ENCODE data around the gene CST7. TPM values are rescaled to one million over a fixed set of nuclear protein-coding genes. Genes with fewer than 3 reads are reported as not detected.

Gene CST7
- total RNA-seq, 2 donors from 2014 or later = 0.47 to 1.1 TPM

DNA sequence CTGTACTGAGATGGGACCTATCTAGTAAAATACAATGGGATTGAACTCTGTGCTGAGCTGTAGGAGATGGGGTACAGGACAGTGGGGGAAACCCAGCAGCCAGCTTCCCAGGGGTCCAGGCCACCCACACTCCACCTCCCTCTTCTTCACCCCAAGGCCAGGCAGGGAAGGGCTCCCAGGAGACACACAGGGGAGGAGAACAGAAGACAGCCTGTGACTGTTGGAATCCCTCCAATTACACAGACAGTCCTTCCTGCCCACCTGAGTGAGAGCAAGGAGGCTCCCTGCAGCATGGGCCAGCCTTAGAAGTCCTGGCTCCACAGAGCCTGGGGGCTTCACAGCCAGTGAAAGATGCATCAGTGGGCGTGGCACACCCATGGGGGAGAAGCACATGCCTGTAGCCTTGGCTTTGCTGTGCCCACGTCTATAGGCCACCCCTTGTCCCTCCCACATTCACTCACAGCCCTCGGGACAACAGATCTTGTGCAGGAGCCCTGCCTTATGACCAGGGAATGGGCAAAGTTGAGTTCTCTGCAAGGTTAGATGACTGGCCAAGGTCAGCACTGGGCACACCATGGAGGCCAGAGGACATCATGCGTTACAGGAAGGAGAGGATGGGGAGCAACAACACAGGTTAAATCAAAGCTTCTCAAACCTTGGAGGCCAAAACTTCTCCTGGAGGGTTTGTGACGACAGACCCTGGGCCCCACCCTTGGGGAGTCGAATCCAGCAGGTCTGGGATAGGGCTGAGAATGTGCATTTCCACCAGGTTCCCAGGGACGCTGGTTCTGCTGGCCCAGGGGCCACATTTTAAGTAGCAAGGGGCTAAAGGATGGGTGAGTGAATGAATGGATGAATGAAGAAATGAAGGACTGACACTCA lies 12.3 kb upstream of the CST7 start:
- no peaks in the 10 kb centered on the region for H3K36me3 ChIP-seq
- H3K27ac ChIP-seq = no peak overlapping the region
- no peak overlapping the region for H3K9ac ChIP-seq (ENCODE audit: low read depth in 2 of 2, low read length in 2 of 2)
- TF ChIP-seq, protein P1, sequence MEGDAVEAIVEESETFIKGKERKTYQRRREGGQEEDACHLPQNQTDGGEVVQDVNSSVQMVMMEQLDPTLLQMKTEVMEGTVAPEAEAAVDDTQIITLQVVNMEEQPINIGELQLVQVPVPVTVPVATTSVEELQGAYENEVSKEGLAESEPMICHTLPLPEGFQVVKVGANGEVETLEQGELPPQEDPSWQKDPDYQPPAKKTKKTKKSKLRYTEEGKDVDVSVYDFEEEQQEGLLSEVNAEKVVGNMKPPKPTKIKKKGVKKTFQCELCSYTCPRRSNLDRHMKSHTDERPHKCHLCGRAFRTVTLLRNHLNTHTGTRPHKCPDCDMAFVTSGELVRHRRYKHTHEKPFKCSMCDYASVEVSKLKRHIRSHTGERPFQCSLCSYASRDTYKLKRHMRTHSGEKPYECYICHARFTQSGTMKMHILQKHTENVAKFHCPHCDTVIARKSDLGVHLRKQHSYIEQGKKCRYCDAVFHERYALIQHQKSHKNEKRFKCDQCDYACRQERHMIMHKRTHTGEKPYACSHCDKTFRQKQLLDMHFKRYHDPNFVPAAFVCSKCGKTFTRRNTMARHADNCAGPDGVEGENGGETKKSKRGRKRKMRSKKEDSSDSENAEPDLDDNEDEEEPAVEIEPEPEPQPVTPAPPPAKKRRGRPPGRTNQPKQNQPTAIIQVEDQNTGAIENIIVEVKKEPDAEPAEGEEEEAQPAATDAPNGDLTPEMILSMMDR (IDR thresholded peaks at IDR 0.05) = no peak
- peak; percentile 12 for DNase-seq
- intact Hi-C loops (cut with DNase I) = no loop called here
- H3K27me3 ChIP-seq = no peaks in the 10 kb centered on the region
- no peaks in the 10 kb centered on the region for H3K4me1 ChIP-seq
- no peaks in the 10 kb centered on the region for H3K9me3 ChIP-seq
- H3K4me3 ChIP-seq = no peak overlapping the region

DNA sequence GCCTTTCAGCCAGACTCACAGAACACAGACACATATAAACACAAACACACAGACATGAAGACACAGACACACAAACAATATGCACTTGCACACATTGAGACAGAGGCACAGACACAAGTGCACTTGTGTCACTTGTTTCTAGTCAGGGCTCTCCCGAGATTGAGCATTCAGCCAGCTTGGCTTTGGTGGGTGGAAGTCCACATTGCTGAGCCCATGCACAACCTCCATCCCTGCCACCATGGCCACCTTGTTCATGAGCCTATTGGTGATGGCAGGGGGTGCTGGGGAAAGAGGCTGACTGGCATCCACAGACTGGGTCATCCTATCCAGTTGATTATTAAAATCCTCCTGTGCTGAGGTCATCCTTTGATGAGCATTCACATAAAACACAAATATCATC lies 11.5 kb upstream of the CST7 start:
- intact Hi-C loops (cut with DNase I) = no loop called here
- TF ChIP-seq, protein P1 (IDR thresholded peaks at IDR 0.05) = no peak
- H3K9ac ChIP-seq (ENCODE audit: low read depth in 2 of 2, low read length in 2 of 2) = no peak overlapping the region
- DNase-seq = peak; percentile 6
- H3K4me3 ChIP-seq = no peak overlapping the region
- H3K9me3 ChIP-seq = no peaks in the 10 kb centered on the region
- H3K4me1 ChIP-seq = no peaks in the 10 kb centered on the region
- no peak overlapping the region for H3K27ac ChIP-seq
- no peaks in the 10 kb centered on the region for H3K36me3 ChIP-seq
- H3K27me3 ChIP-seq = no peaks in the 10 kb centered on the region

- intact Hi-C loops (cut with DNase I) = no loop called here
- Histone ChIP-seq H3K4me3 (no peak overlapping the region), H3K4me1 (no peaks in the 10 kb centered on the region), H3K27ac (no peak overlapping the region), H3K27me3 (no peaks in the 10 kb centered on the region), H3K36me3 (no peaks in the 10 kb centered on the region), H3K9me3 (no peaks in the 10 kb centered on the region), H3K9ac (ENCODE audit: low read depth in 2 of 2, low read length in 2 of 2) (no peak overlapping the region)
- no peak for DNase-seq
- TF ChIP-seq, protein P1 (IDR thresholded peaks at IDR 0.05) = no peak
Observed at GRCh38 chr20:24938498-24938897, 10.6 kb upstream of the CST7 start.

DNA sequence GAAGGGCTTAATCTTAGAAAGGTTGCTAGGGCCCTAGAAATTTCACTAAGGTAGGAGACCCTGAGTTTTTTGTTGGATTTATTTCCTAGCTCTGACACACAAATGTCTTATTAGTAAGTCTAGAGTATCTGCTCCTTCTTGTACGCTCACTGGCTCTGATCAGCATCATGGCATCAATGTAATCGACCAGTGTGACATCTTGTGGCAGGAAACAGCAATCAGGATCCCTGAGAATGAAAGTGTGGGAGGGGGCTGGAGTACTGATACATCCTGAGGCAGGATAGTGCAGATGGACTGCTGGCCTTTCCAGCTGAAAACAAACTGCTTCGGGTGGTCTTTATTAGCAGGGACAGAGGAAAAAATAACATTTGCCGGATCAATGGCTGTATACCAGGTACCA lies 10.0 kb upstream of the CST7 start:
- no peaks in the 10 kb centered on the region for H3K9me3 ChIP-seq
- no peaks in the 10 kb centered on the region for H3K27me3 ChIP-seq
- DNase-seq = no peak
- TF ChIP-seq, protein P1 (IDR thresholded peaks at IDR 0.05) = no peak
- H3K27ac ChIP-seq = no peak overlapping the region
- H3K36me3 ChIP-seq = no peaks in the 10 kb centered on the region
- intact Hi-C loops (cut with DNase I) = no loop called here
- H3K4me3 ChIP-seq = no peak overlapping the region
- H3K4me1 ChIP-seq = no peaks in the 10 kb centered on the region
- no peak overlapping the region for H3K9ac ChIP-seq (ENCODE audit: low read depth in 2 of 2, low read length in 2 of 2)

DNA sequence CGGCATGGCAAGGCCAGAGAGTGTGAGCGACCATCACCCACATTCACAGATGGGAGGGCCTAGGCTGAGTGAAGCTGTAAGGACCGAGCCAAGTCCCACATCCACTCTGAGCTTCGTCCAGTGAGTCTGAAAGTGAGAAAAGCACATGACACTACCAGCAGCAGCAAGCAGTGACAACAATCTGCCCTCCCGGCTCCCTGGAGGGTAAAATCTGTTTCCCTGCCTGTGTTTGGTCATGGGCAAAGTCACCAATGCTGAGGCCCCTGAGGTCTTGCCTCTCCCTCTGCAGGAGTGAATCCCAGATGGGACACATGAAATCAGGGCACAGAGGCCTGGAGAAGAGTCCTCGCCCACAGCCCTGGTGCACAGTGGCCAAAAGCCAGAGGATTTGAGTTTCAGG lies 6.4 kb upstream of the CST7 start:
- Histone ChIP-seq H3K4me1 (no peaks in the 10 kb centered on the region), H3K9me3 (no peaks in the 10 kb centered on the region), H3K4me3 (no peak overlapping the region), H3K36me3 (no peaks in the 10 kb centered on the region), H3K9ac (ENCODE audit: low read depth in 2 of 2, low read length in 2 of 2) (no peak overlapping the region), H3K27ac (no peak overlapping the region), H3K27me3 (no peaks in the 10 kb centered on the region)
- DNase-seq = no peak
- TF ChIP-seq, protein P1 (IDR thresholded peaks at IDR 0.05) = no peak
- intact Hi-C loops (cut with DNase I) = no loop called here

Measured in colonic mucosa (tissue), 4 donors.